NCI-H345 (cell line): ENCODE measurements around the gene SGTA.

Source experiments
- DNase-seq: peaks from one replicate; lab custom pipeline; 2025; lab: John Stamatoyannopoulos, UW

Gene SGTA

GRCh38 chr19:2809387-2810140 is 26.5 kb upstream of the SGTA start:
- DNase-seq = no peak

- no peak for DNase-seq
Observed at GRCh38 chr19:2808129-2808941, 25.3 kb upstream of the SGTA start.

GRCh38 chr19:2807379-2808128 is 24.5 kb upstream of the SGTA start:
- DNase-seq = no peak

- no peak for DNase-seq
Observed at GRCh38 chr19:2806736-2807378, 23.8 kb upstream of the SGTA start.

- DNase-seq = no peak
Observed at GRCh38 chr19:2805991-2806649, 23.0 kb upstream of the SGTA start.

- DNase-seq = no peak
Observed at GRCh38 chr19:2805261-2805900, 22.3 kb upstream of the SGTA start.

GRCh38 chr19:2804156-2805004 is 21.3 kb upstream of the SGTA start:
- no peak for DNase-seq

GRCh38 chr19:2803486-2804155 is 20.5 kb upstream of the SGTA start:
- no peak for DNase-seq

- no peak for DNase-seq
Observed at GRCh38 chr19:2802826-2803225, 19.8 kb upstream of the SGTA start.

GRCh38 chr19:2800506-2800905 is 17.4 kb upstream of the SGTA start:
- no peak for DNase-seq

- DNase-seq = no peak
Observed at GRCh38 chr19:2799273-2800020, 16.4 kb upstream of the SGTA start.

GRCh38 chr19:2798733-2799132 is 15.7 kb upstream of the SGTA start:
- DNase-seq = no peak

GRCh38 chr19:2798158-2798685 is 15.1 kb upstream of the SGTA start:
- no peak for DNase-seq

GRCh38 chr19:2797280-2797679 is 14.2 kb upstream of the SGTA start:
- DNase-seq = no peak

- no peak for DNase-seq
Observed at GRCh38 chr19:2796659-2797266, 13.7 kb upstream of the SGTA start.

- DNase-seq = no peak
Observed at GRCh38 chr19:2795827-2796658, 13.0 kb upstream of the SGTA start.

- no peak for DNase-seq
Observed at GRCh38 chr19:2793577-2793976, 10.5 kb upstream of the SGTA start.
